ENCODE measurements around the gene TOM1. TPM values are rescaled to one million over a fixed set of nuclear protein-coding genes. Genes with fewer than 3 reads are reported as not detected.

The TOM1 gene
- total RNA-seq, 4 donors from 2014 or later = 96.6 to 175 (median 129) TPM

GRCh38 chr22:35313311-35314121 lies 13.8 kb downstream of the TOM1 start:
- no peaks in the 10 kb centered on the region for H3K9me3 ChIP-seq
- H3K4me1 ChIP-seq = peaks cover 0 to 55% (median 16%) of the 10 kb centered on the region in 4 donors
- peak in 1 of 3 donors; percentile 47 for DNase-seq

GRCh38 chr22:35314161-35314942 lies 14.7 kb downstream of the TOM1 start:
- Histone ChIP-seq H3K9me3 (no peaks in the 10 kb centered on the region), H3K4me1 (peaks cover 0 to 55% (median 12%) of the 10 kb centered on the region in 4 donors), H3K27ac (peak overlapping the region in 3 of 4 donors; percentile 8 to 87 (median 78)), H3K4me3 (no peak overlapping the region), H3K36me3 (peaks cover 0 to 42% (median 0%) of the 10 kb centered on the region in 3 donors), H3K27me3 (no peaks in the 10 kb centered on the region)
- DNase-seq = peak in 1 of 3 donors; percentile 65
- TF ChIP-seq CTCF (IDR thresholded peaks at IDR 0.05) = no peak
- no peak for TF ChIP-seq POLR2A (IDR thresholded peaks at IDR 0.05)

More at GRCh38 chr22:35313311-35314121, 13.8 kb downstream of the TOM1 start:
- Histone ChIP-seq H3K27ac (peak overlapping the region in 3 of 4 donors; percentile 69 to 87 (median 78)), H3K4me3 (no peak overlapping the region), H3K36me3 (peaks cover 0 to 34% (median 0%) of the 10 kb centered on the region in 3 donors), H3K27me3 (no peaks in the 10 kb centered on the region)
- no peak for TF ChIP-seq CTCF (IDR thresholded peaks at IDR 0.05)
- TF ChIP-seq POLR2A (IDR thresholded peaks at IDR 0.05) = no peak

- Histone ChIP-seq H3K36me3 (peaks cover 0 to 47% (median 0%) of the 10 kb centered on the region in 3 donors), H3K4me3 (no peak overlapping the region), H3K27ac (peak overlapping the region in 2 of 4 donors; percentile 8 to 10), H3K4me1 (peaks cover 0 to 48% (median 11%) of the 10 kb centered on the region in 4 donors), H3K27me3 (no peaks in the 10 kb centered on the region), H3K9me3 (no peaks in the 10 kb centered on the region)
- TF ChIP-seq CTCF (IDR thresholded peaks at IDR 0.05) = no peak
- no peak for TF ChIP-seq POLR2A (IDR thresholded peaks at IDR 0.05)
- DNase-seq = no peak
Observed at GRCh38 chr22:35315141-35315854, 15.6 kb downstream of the TOM1 start.

GRCh38 chr22:35315855-35316745 lies 16.4 kb downstream of the TOM1 start:
- Histone ChIP-seq H3K9me3 (no peaks in the 10 kb centered on the region), H3K27me3 (no peaks in the 10 kb centered on the region), H3K4me1 (peaks cover 0 to 41% (median 8%) of the 10 kb centered on the region in 4 donors), H3K36me3 (peaks cover 0 to 52% (median 0%) of the 10 kb centered on the region in 3 donors), H3K4me3 (no peak overlapping the region), H3K27ac (peak overlapping the region in 2 of 4 donors; percentile 8 to 10)
- DNase-seq = peak in 2 of 3 donors; percentile 48 to 57
- TF ChIP-seq POLR2A (IDR thresholded peaks at IDR 0.05) = no peak
- TF ChIP-seq CTCF (IDR thresholded peaks at IDR 0.05) = no peak

Data from Peyer's patch (tissue), 4 donors.